H9 (cell line): ENCODE data around the gene PXDN. TPM values are rescaled to one million over a fixed set of nuclear protein-coding genes. Genes with fewer than 3 reads are reported as not detected.

Experiments
- DNase-seq: peaks from one replicate; pipeline ENCODE4 v3.0.0-alpha.2; 2017
- H2AFZ ChIP-seq: one replicate; pipeline ENCODE4 v1.6.1; 2013; ENCODE audit warnings: mild to moderate bottlenecking, low read length, control low read depth, moderate library complexity
- H2AK5ac ChIP-seq: 2 replicates; pipeline ENCODE4 v1.6.1; 2013; ENCODE audit warnings: low read length, control low read depth, mixed read lengths; ENCODE audit not compliant: insufficient read length
- H2BK120ac ChIP-seq: one replicate; pipeline ENCODE4 v1.6.1; 2013; ENCODE audit warnings: low read depth, mild to moderate bottlenecking, low read length, control low read depth, inconsistent platforms; ENCODE audit not compliant: poor library complexity, severe bottlenecking
- H2BK12ac ChIP-seq: 2 replicates; pipeline ENCODE4 v1.6.1; 2013; ENCODE audit warnings: low read length, control low read depth, mixed read lengths, low read depth; ENCODE audit not compliant: insufficient read length
- H2BK15ac ChIP-seq: 2 replicates; pipeline ENCODE4 v1.6.1; 2013; ENCODE audit warnings: low read depth, low read length, control low read depth
- H2BK20ac ChIP-seq: one replicate; pipeline ENCODE4 v1.6.1; 2013; ENCODE audit warnings: low read depth, mild to moderate bottlenecking, low read length, control low read depth, inconsistent platforms; ENCODE audit not compliant: poor library complexity, severe bottlenecking
- H2BK5ac ChIP-seq: 2 replicates; pipeline ENCODE4 v1.6.1; 2013; ENCODE audit warnings: low read length, control low read depth, mixed read lengths; ENCODE audit not compliant: insufficient read length
- H3K14ac ChIP-seq: 2 replicates; pipeline ENCODE4 v1.6.1; 2013; ENCODE audit warnings: low read length, control low read depth; ENCODE audit not compliant: insufficient read depth
- H3K18ac ChIP-seq: 2 replicates; pipeline ENCODE4 v1.6.1; 2013; ENCODE audit warnings: low read depth, mild to moderate bottlenecking, mixed read lengths, low read length, control low read depth; ENCODE audit not compliant: insufficient read length
- H3K23ac ChIP-seq: 2 replicates; pipeline ENCODE4 v1.6.1; 2013; ENCODE audit warnings: low read length, control low read depth, mixed read lengths, low read depth; ENCODE audit not compliant: insufficient read length
- H3K23me2 ChIP-seq: 2 replicates; pipeline ENCODE4 v1.6.1; 2013; ENCODE audit warnings: low read depth, mild to moderate bottlenecking, mixed read lengths, low read length, control low read depth; ENCODE audit not compliant: insufficient read length, poor library complexity, severe bottlenecking
- H3K27ac ChIP-seq: 2 replicates; pipeline ENCODE4 v1.5.1; 2013; ENCODE audit warnings: low read length, control low read depth, mixed read lengths, low read depth; ENCODE audit not compliant: insufficient read length
- H3K27me3 ChIP-seq: 2 replicates; pipeline ENCODE4 v1.6.1; 2013; ENCODE audit warnings: low read length, control low read depth, inconsistent platforms; ENCODE audit not compliant: insufficient read depth
- H3K4ac ChIP-seq: 2 replicates; pipeline ENCODE4 v1.6.1; 2013; ENCODE audit warnings: low read depth, mild to moderate bottlenecking, control low read depth, inconsistent platforms, low read length, moderate library complexity
- H3K4me1 ChIP-seq: 2 replicates; pipeline ENCODE4 v1.6.1; 2013; ENCODE audit warnings: low read length, control low read depth, inconsistent platforms; ENCODE audit not compliant: insufficient read depth
- H3K4me2 ChIP-seq: 2 replicates; pipeline ENCODE4 v1.6.1; 2013; ENCODE audit warnings: low read length, control low read depth, mixed read lengths; ENCODE audit not compliant: insufficient read length, insufficient read depth
- H3K56ac ChIP-seq: 2 replicates; pipeline ENCODE4 v1.6.1; 2013; ENCODE audit warnings: low read depth, mild to moderate bottlenecking, mixed read lengths, low read length, control low read depth; ENCODE audit not compliant: insufficient read length
- H3K79me1 ChIP-seq: 2 replicates; pipeline ENCODE4 v1.6.1; 2013; ENCODE audit warnings: low read depth, mild to moderate bottlenecking, moderate library complexity, low read length, control low read depth, inconsistent platforms; ENCODE audit not compliant: insufficient read depth, poor library complexity, severe bottlenecking
- H3K79me2 ChIP-seq: 2 replicates; pipeline ENCODE4 v1.6.1; 2013; ENCODE audit warnings: low read length, control low read depth, inconsistent platforms; ENCODE audit not compliant: insufficient read depth
- H3K9ac ChIP-seq: 2 replicates; pipeline ENCODE4 v1.6.1; 2013; ENCODE audit warnings: low read length, control low read depth, mixed read lengths; ENCODE audit not compliant: insufficient read length; ENCODE audit errors: extremely low read depth
- H3K9me3 ChIP-seq: one replicate; pipeline ENCODE4 v1.6.1; 2013; ENCODE audit warnings: low read depth, low read length, inconsistent platforms; ENCODE audit not compliant: control insufficient read depth
- H3T11ph ChIP-seq: one replicate; pipeline ENCODE4 v1.6.1; 2013; ENCODE audit warnings: mild to moderate bottlenecking, low read length, control low read depth, inconsistent platforms
- H4K20me1 ChIP-seq: one replicate; pipeline ENCODE4 v1.6.1; 2013; ENCODE audit not compliant: control insufficient read depth, insufficient read length, insufficient read depth
- H4K5ac ChIP-seq: 2 replicates; pipeline ENCODE4 v1.6.1; 2013; ENCODE audit warnings: low read depth, mild to moderate bottlenecking, mixed read lengths, low read length, control low read depth; ENCODE audit not compliant: insufficient read length
- H4K8ac ChIP-seq: replicated peaks from 2 replicates; pipeline ENCODE4 v1.6.1; 2013; ENCODE audit warnings: low read length, control low read depth, mixed read lengths, low read depth; ENCODE audit not compliant: insufficient read length
- H4K91ac ChIP-seq: 2 replicates; pipeline ENCODE4 v1.6.1; 2013; ENCODE audit warnings: low read depth, mild to moderate bottlenecking, moderate library complexity, mixed read lengths, low read length, control low read depth; ENCODE audit not compliant: insufficient read length
- H3K27ac Mint-ChIP-seq, 3 experiments: 2 replicates in 2 of 3; 3 replicates in 1 of 3; pipeline ENCODE4 v1.8.0; 2020 to 2021; ENCODE audit warnings: mixed read lengths in 3 of 3, mild to moderate bottlenecking in 1 of 3, moderate library complexity in 1 of 3
- H3K27me3 Mint-ChIP-seq: 2 replicates; pipeline ENCODE4 v1.8.0; 2021; ENCODE audit warnings: low read depth, mild to moderate bottlenecking, moderate library complexity, mixed read lengths
- H3K36me3 Mint-ChIP-seq, 3 experiments: 2 replicates in 2 of 3; 3 replicates in 1 of 3; pipeline ENCODE4 v1.8.0; 2020 to 2021; ENCODE audit warnings: low read depth in 3 of 3, mixed read lengths in 3 of 3; ENCODE audit not compliant: insufficient read depth in 1 of 3
- H3K4me1 Mint-ChIP-seq, 2 experiments: 2 replicates each; pipeline ENCODE4 v1.8.0; 2020; ENCODE audit warnings: mixed read lengths in 2 of 2
- H3K4me3 Mint-ChIP-seq, 2 experiments: 2 replicates in 1 of 2; 3 replicates in 1 of 2; pipeline ENCODE4 v1.8.0; 2020 to 2021; ENCODE audit warnings: mild to moderate bottlenecking in 2 of 2, mixed read lengths in 2 of 2, moderate library complexity in 1 of 2
- H3K9me3 Mint-ChIP-seq, 2 experiments: 2 replicates in 1 of 2; 3 replicates in 1 of 2; pipeline ENCODE4 v1.8.0; 2020; ENCODE audit warnings: mild to moderate bottlenecking in 2 of 2, mixed read lengths in 2 of 2, moderate library complexity in 1 of 2
- WGBS: extraction: QIAGEN DNeasy Blood & Tissue Kit; methylation state at CpG from one replicate; pipeline ENCODE4 v1.1.7; 2013; ENCODE audit warnings: missing lambda C conversion rate, low lambda C conversion rate, mixed read lengths; ENCODE audit not compliant: insufficient read length; ENCODE audit errors: extremely low coverage; 5-methylcytosine and 5-hydroxymethylcytosine counted together
- total RNA-seq: library from RNA; stranded (reverse); gene quantifications from 2 replicates; pipeline ENCODE4 v1.2.1, GENCODE V29; 2021
- TF ChIP-seq, protein P1 (sequence below): fragments of 200-600 bp; sonication (generic); conservative IDR thresholded peaks from 3 replicates; pipeline ENCODE4 v1.8.0; 2021; ENCODE audit warnings: antibody characterized with exemption, mild to moderate bottlenecking

PXDN gene
- total RNA-seq, 1 experiment from 2014 or later, result 146 TPM

DNA sequence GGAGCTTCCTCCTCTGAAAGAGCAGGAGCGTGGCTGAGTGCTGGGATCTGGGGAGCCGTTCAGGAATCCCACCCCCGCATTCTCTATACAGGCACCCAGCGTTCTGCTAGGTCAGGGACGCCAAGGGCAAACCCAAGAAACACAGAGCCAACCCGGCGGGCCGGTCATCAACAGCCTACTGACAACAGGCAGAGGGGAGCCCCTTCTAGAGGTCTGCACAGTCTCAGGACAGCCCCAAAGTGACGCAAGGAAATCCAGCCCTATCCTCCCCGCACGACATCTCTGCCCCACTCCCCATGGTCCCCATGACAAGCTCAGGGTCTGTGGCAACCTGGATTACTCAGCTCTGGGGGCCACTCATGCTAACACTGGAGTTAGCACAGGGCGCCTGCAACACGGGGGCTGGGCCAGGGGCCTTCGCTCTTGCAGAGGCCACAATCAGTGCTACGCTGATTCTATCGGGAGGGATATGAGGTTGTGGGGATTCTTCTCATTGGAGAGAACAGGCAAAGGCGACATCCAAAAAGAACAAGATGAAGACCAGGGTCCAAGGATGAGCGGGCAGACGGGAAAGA, 81.6 kb downstream of the PXDN start:
- H3K14ac ChIP-seq, result no peak overlapping the region
- Mint-ChIP-seq H3K9me3 (no peaks in the 10 kb centered on the region), H3K4me3 (no peak overlapping the region), H3K4me1 (peaks cover 4 to 10% of the 10 kb centered on the region in 2 experiments), H3K27ac (peak overlapping the region; percentile 26 to 89 (median 38); a peak in 4 of 7 replicates), H3K27me3 (peaks cover 2% of the 10 kb centered on the region), H3K36me3 (peaks cover 23 to 79% (median 58%) of the 10 kb centered on the region in 3 experiments; a peak in 6 of 7 replicates)
- H3K9me3 ChIP-seq, result no peaks in the 10 kb centered on the region
- no peaks in the 10 kb centered on the region for H3K27me3 ChIP-seq
- TF ChIP-seq, protein P1, sequence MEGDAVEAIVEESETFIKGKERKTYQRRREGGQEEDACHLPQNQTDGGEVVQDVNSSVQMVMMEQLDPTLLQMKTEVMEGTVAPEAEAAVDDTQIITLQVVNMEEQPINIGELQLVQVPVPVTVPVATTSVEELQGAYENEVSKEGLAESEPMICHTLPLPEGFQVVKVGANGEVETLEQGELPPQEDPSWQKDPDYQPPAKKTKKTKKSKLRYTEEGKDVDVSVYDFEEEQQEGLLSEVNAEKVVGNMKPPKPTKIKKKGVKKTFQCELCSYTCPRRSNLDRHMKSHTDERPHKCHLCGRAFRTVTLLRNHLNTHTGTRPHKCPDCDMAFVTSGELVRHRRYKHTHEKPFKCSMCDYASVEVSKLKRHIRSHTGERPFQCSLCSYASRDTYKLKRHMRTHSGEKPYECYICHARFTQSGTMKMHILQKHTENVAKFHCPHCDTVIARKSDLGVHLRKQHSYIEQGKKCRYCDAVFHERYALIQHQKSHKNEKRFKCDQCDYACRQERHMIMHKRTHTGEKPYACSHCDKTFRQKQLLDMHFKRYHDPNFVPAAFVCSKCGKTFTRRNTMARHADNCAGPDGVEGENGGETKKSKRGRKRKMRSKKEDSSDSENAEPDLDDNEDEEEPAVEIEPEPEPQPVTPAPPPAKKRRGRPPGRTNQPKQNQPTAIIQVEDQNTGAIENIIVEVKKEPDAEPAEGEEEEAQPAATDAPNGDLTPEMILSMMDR, result no peak
- H3K4me1 ChIP-seq, result no peaks in the 10 kb centered on the region
- H2BK20ac ChIP-seq, result no peak overlapping the region
- no peaks in the 10 kb centered on the region for H4K20me1 ChIP-seq
- no peak overlapping the region for H2BK5ac ChIP-seq
- no peak overlapping the region for H3T11ph ChIP-seq
- H2AFZ ChIP-seq, result no peak overlapping the region
- H3K23me2 ChIP-seq, result no peaks in the 10 kb centered on the region
- no peak overlapping the region for H2AK5ac ChIP-seq
- no peak overlapping the region for H3K23ac ChIP-seq
- H3K4ac ChIP-seq, result no peak overlapping the region
- H3K9ac ChIP-seq, result no peak overlapping the region
- no peak overlapping the region for H3K18ac ChIP-seq
- WGBS, result no CpG with 5 or more reads among the region's 19 CpGs
- H3K4me2 ChIP-seq, result no peak overlapping the region
- no peak overlapping the region for H4K91ac ChIP-seq
- H4K8ac ChIP-seq, result no peak overlapping the region
- H3K56ac ChIP-seq, result no peak overlapping the region
- no peak overlapping the region for H2BK12ac ChIP-seq
- no peak overlapping the region for H2BK15ac ChIP-seq
- no peaks in the 10 kb centered on the region for H3K79me2 ChIP-seq
- no peaks in the 10 kb centered on the region for H3K79me1 ChIP-seq
- H4K5ac ChIP-seq, result no peak overlapping the region
- DNase-seq, result peak; percentile 15
- H3K27ac ChIP-seq, result no peak overlapping the region
- no peak overlapping the region for H2BK120ac ChIP-seq
